ENCODE results near the gene HOXC10.

DNA sequence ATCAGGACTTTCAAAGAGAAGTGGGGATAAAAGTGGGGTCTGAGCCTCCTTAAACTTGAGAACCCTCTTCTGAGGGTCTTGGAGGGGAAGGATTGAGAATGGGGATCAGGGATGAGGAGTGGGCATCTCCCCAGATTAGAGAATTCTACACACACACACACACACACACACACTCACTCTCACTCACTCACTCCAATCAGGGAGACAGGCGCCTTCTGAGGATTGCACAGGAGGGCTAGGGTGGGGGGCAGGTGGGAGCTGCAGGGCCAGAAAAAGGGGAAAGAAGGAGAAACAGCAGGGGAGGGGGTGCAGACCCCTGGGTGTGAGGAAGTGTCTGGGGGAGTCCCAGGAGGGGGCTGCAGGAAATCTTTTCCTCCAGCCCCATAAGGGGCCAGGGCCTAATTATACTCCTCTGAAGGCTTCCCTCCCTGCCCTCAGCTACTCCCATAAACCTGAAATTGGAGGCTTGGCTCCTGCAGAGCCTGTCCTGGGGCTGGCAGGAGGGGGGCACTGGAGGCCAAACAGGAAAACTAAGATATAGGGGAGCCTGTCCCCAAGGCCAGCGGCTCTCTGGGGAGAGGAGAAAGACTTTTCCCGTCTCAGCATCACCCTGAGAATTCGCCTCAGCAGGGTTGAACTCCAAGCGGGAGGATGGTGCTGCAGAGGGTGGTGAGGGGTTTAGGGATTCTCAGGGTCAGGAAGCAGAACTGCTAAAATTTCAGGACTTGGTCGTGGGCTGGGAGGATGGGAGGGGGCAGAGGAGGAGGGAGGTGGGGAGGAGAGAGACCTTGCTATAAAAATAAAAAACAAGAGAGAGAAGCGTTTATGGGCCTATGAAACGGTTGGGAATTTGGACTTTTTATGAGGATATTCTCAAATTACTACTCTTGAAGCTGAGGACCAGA is 16.6 kb downstream of the HOXC10 start:
- no peak for TF ChIP-seq CHD2 (IDR thresholded peaks at IDR 0.05; ENCODE audit: borderline replicate concordance, low read depth, low read length)
- TF ChIP-seq TARDBP (IDR thresholded peaks at IDR 0.05; ENCODE audit: borderline replicate concordance) = no peak
- no peak for TF ChIP-seq EP300 (IDR thresholded peaks at IDR 0.05; ENCODE audit: borderline replicate concordance in 1 of 2, control insufficient read depth in 1 of 2, low read depth in 2 of 2, low read length in 2 of 2)
- TF ChIP-seq NKRF (conservative IDR thresholded peaks at IDR 0.05) = no peak
- TF ChIP-seq CTCF (IDR thresholded peaks at IDR 0.05 in 2 of 3, conservative IDR thresholded peaks at IDR 0.05 in 1 of 3; ENCODE audit: control insufficient read depth in 2 of 3, extremely low read depth in 1 of 3, insufficient read depth in 1 of 3, low read depth in 3 of 3, low read length in 3 of 3) = no peak
- no peak for TF ChIP-seq POU2F2 (IDR thresholded peaks at IDR 0.05; ENCODE audit: borderline replicate concordance, low read depth, low read length)
